ENCODE results near the gene SLC12A1. TPM values are rescaled to one million over a fixed set of nuclear protein-coding genes. Genes with fewer than 3 reads are reported as not detected.

Gene SLC12A1
- total and polyA plus RNA-seq, 2 experiments from 2014 or later: 0.57 to 0.59 TPM

DNA sequence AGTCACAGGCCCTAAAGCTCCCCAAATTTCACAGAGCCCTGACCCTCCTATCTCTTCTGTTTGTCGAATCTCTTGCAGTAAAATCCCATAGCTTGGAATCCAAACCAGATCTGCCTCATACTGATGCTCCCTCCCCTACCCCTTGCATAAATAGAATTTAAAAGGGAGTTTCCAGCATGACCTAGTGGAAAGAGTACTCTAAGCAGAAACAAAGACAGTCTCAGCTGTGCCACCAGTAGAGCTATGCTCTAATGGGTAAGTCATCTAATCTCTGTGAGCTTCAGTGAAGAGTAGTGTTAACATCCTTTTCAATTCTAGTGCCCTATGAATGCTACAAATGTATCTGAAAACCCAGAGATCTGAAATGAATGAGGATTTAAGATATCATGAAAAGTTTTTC is 4.0 kb upstream of the SLC12A1 start (continued):
- TF ChIP-seq, protein P1, sequence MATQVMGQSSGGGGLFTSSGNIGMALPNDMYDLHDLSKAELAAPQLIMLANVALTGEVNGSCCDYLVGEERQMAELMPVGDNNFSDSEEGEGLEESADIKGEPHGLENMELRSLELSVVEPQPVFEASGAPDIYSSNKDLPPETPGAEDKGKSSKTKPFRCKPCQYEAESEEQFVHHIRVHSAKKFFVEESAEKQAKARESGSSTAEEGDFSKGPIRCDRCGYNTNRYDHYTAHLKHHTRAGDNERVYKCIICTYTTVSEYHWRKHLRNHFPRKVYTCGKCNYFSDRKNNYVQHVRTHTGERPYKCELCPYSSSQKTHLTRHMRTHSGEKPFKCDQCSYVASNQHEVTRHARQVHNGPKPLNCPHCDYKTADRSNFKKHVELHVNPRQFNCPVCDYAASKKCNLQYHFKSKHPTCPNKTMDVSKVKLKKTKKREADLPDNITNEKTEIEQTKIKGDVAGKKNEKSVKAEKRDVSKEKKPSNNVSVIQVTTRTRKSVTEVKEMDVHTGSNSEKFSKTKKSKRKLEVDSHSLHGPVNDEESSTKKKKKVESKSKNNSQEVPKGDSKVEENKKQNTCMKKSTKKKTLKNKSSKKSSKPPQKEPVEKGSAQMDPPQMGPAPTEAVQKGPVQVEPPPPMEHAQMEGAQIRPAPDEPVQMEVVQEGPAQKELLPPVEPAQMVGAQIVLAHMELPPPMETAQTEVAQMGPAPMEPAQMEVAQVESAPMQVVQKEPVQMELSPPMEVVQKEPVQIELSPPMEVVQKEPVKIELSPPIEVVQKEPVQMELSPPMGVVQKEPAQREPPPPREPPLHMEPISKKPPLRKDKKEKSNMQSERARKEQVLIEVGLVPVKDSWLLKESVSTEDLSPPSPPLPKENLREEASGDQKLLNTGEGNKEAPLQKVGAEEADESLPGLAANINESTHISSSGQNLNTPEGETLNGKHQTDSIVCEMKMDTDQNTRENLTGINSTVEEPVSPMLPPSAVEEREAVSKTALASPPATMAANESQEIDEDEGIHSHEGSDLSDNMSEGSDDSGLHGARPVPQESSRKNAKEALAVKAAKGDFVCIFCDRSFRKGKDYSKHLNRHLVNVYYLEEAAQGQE (IDR thresholded peaks at IDR 0.05; ENCODE audit: unreplicated experiment): no peak
- TF ChIP-seq EZH2 (IDR thresholded peaks at IDR 0.05; ENCODE audit: low read depth, unreplicated experiment): no peak
- TF ChIP-seq JUNB (IDR thresholded peaks at IDR 0.05; ENCODE audit: unreplicated experiment): no peak
- no peak for TF ChIP-seq ZNF331 (CRISPR knock-in tag; IDR thresholded peaks at IDR 0.05; ENCODE audit: low read depth)
- TF ChIP-seq EZH2phosphoT487 (IDR thresholded peaks at IDR 0.05; ENCODE audit: unreplicated experiment): no peak
- no peak for TF ChIP-seq POLR2AphosphoS5 (IDR thresholded peaks at IDR 0.05; ENCODE audit: low read depth)
- TF ChIP-seq ZNF114 (CRISPR knock-in tag; IDR thresholded peaks at IDR 0.05): no peak
- TF ChIP-seq, protein P2, sequence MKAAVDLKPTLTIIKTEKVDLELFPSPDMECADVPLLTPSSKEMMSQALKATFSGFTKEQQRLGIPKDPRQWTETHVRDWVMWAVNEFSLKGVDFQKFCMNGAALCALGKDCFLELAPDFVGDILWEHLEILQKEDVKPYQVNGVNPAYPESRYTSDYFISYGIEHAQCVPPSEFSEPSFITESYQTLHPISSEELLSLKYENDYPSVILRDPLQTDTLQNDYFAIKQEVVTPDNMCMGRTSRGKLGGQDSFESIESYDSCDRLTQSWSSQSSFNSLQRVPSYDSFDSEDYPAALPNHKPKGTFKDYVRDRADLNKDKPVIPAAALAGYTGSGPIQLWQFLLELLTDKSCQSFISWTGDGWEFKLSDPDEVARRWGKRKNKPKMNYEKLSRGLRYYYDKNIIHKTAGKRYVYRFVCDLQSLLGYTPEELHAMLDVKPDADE (IDR thresholded peaks at IDR 0.05): no peak

DNA sequence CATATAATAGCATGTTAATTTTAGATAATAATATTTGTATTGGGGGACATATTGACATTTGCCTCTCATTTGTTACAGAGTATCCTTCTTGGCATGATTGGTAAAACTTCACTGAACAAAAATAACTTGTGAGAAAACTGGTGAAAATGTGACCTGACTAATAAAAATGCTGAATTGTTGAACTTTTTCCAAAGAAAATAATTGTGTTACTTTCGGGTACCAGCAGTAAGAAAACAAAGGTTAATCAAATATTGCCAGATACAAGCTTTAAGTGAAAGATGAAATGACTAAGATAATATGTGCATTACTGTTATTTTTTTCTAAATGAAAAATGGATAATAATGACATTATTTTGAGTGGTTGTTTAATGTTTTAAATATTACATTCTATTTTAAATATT is 15.2 kb downstream of the SLC12A1 start:
- Histone ChIP-seq H3K4me1 (ENCODE audit: insufficient read depth) (no peaks in the 10 kb centered on the region), H4K20me1 (replicated peaks; ENCODE audit: insufficient read depth) (no peaks in the 10 kb centered on the region), H3K36me3 (ENCODE audit: insufficient read depth) (no peaks in the 10 kb centered on the region), H3K27ac (ENCODE audit: low read depth) (no peak overlapping the region), H3K9me2 (ENCODE audit: insufficient read depth) (no peaks in the 10 kb centered on the region), H3K4me3 (no peak overlapping the region), H3K79me2 (replicated peaks; ENCODE audit: insufficient read depth) (no peaks in the 10 kb centered on the region), H3K4me2 (no peak overlapping the region), H3K27me3 (ENCODE audit: insufficient read depth) (no peaks in the 10 kb centered on the region), H3F3A (replicated peaks; ENCODE audit: low read depth) (no peaks in the 10 kb centered on the region), H2AFZ (no peak overlapping the region)
- Mint-ChIP-seq H3K27me3 (ENCODE audit: insufficient read depth, low read depth, poor library complexity) (peaks cover 3% of the 10 kb centered on the region), H3K4me3 (no peak overlapping the region), H3K9me3 (no peaks in the 10 kb centered on the region), H3K4me1 (no peaks in the 10 kb centered on the region), H3K36me3 (ENCODE audit: low read depth) (no peaks in the 10 kb centered on the region; the same call in 2 of the 3 replicates), H3K27ac (no peak overlapping the region)
- ATAC-seq: no peak
- DNase-seq (ENCODE audit: low spot score): no peak
- TF ChIP-seq, protein P3, sequence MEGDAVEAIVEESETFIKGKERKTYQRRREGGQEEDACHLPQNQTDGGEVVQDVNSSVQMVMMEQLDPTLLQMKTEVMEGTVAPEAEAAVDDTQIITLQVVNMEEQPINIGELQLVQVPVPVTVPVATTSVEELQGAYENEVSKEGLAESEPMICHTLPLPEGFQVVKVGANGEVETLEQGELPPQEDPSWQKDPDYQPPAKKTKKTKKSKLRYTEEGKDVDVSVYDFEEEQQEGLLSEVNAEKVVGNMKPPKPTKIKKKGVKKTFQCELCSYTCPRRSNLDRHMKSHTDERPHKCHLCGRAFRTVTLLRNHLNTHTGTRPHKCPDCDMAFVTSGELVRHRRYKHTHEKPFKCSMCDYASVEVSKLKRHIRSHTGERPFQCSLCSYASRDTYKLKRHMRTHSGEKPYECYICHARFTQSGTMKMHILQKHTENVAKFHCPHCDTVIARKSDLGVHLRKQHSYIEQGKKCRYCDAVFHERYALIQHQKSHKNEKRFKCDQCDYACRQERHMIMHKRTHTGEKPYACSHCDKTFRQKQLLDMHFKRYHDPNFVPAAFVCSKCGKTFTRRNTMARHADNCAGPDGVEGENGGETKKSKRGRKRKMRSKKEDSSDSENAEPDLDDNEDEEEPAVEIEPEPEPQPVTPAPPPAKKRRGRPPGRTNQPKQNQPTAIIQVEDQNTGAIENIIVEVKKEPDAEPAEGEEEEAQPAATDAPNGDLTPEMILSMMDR (conservative IDR thresholded peaks at IDR 0.05; ENCODE audit: low read depth in 2 of 2): no peak
- no peak for TF ChIP-seq STAT1 (IDR thresholded peaks at IDR 0.05; ENCODE audit: unreplicated experiment)
- no peak for TF ChIP-seq NANOG (IDR thresholded peaks at IDR 0.05; ENCODE audit: borderline replicate concordance)
- no peak for TF ChIP-seq JUNB (IDR thresholded peaks at IDR 0.05; ENCODE audit: unreplicated experiment)
- TF ChIP-seq, protein P2 (IDR thresholded peaks at IDR 0.05): no peak
- TF ChIP-seq, protein P1 (IDR thresholded peaks at IDR 0.05; ENCODE audit: unreplicated experiment): no peak
- TF ChIP-seq ZNF114 (CRISPR knock-in tag; IDR thresholded peaks at IDR 0.05): no peak

All from GM23338 (cell line).